GM12878 (cell line): ENCODE results near the gene TMEM50A. TPM values are rescaled to one million over a fixed set of nuclear protein-coding genes. Genes with fewer than 3 reads are reported as not detected.
"Not testable (repeated sequence)": the region's sequence is repeated elsewhere in the genome, so short reads cannot be mapped to it uniquely, and the experiment has no call there.

Experiments
- ATAC-seq: fragments of 200-7000 bp; cut with Tn5 transposase; 3 replicates; pipeline ENCODE4 v1.9.1; 2020; ENCODE audit warnings: mild to moderate bottlenecking, moderate library complexity
- BruUV-seq: library from RNA; stranded (reverse); fragments of 400-500 nt; replicated peaks from 2 replicates; lab custom pipeline; 2021; lab: Mats Ljungman, UMichigan
- CTCF ChIA-PET: fragments of 300-600 bp; sonication (Branson Sonifier 250); formaldehyde crosslinking; extraction: SDS; loops from one replicate; lab custom pipeline; 2021; ENCODE audit warnings: inconsistent platforms; lab: Yijun Ruan, JAX
- POLR2A ChIA-PET: fragments of 350-600 bp; formaldehyde crosslinking; extraction: SDS; loops from one replicate; lab custom pipeline; 2021; ENCODE audit warnings: inconsistent platforms; lab: Charles Lee
- RAD21 ChIA-PET: fragments of 300-600 bp; sonication (Branson Sonifier 250); formaldehyde crosslinking; loops from one replicate; lab custom pipeline; 2023; ENCODE audit warnings: antibody characterized with exemption; ENCODE audit not compliant: unreplicated experiment; lab: Charles Lee
- SMC1A ChIA-PET: fragments of 300-600 bp; sonication (Branson Sonifier 250); formaldehyde crosslinking; loops from one replicate; lab custom pipeline; 2023; ENCODE audit not compliant: unreplicated experiment, uncharacterized antibody; lab: Charles Lee
- DNase-seq: peaks from one replicate; pipeline ENCODE4 v3.0.0-alpha.2; 2011; ENCODE audit warnings: low read depth, low spot score
- FAIRE-seq: peaks from 3 replicates; lab custom pipeline; 2011; peaks lifted over from hg19 to GRCh38; lab: Jason Lieb, UNC
- H2AFZ ChIP-seq: 2 replicates; pipeline ENCODE4 v1.6.0; 2011; ENCODE audit warnings: low read depth, low read length, control low read depth; ENCODE audit not compliant: control insufficient read depth
- H3K27ac ChIP-seq: 2 replicates; pipeline ENCODE4 v1.5.1; 2011; ENCODE audit warnings: control low read depth; ENCODE audit not compliant: control insufficient read depth, insufficient read depth
- H3K27me3 ChIP-seq, 2 experiments: replicated peaks in 1 of 2; 2 replicates each; pipeline versions ENCODE4 v1.6.0 to v1.6.1; 2011; ENCODE audit warnings: low read length in 1 of 2; ENCODE audit not compliant: control insufficient read depth in 2 of 2, insufficient read depth in 2 of 2
- H3K36me3 ChIP-seq, 2 experiments: 2 replicates each; pipeline ENCODE4 v1.5.1; 2011; ENCODE audit warnings: low read length in 1 of 2; ENCODE audit not compliant: control insufficient read depth in 2 of 2, insufficient read depth in 2 of 2
- H3K4me1 ChIP-seq: 2 replicates; pipeline ENCODE4 v1.6.1; 2011; ENCODE audit warnings: mild to moderate bottlenecking, low read length, moderate library complexity, mixed read lengths; ENCODE audit not compliant: control insufficient read depth, insufficient read depth
- H3K4me2 ChIP-seq: 2 replicates; pipeline ENCODE4 v1.6.0; 2011; ENCODE audit warnings: control low read depth; ENCODE audit not compliant: control insufficient read depth, insufficient read depth
- H3K4me3 ChIP-seq: fragments of 200-600 bp; sonication (generic); 2 replicates; pipeline ENCODE4 v1.5.1; 2016
- H3K79me2 ChIP-seq: 2 replicates; pipeline ENCODE4 v1.6.0; 2011; ENCODE audit warnings: low read length; ENCODE audit not compliant: control insufficient read depth, insufficient read depth
- H3K9ac ChIP-seq: 2 replicates; pipeline ENCODE4 v1.8.0; 2011; ENCODE audit warnings: low read length, control low read depth, mixed read lengths; ENCODE audit not compliant: control insufficient read depth, insufficient read depth
- H3K9me3 ChIP-seq: replicated peaks from 3 replicates; pipeline ENCODE4 v1.5.1; 2011; ENCODE audit warnings: mild to moderate bottlenecking, low read length; ENCODE audit not compliant: control insufficient read depth, insufficient read depth
- H4K20me1 ChIP-seq: 2 replicates; pipeline ENCODE4 v1.6.0; 2011; ENCODE audit not compliant: control insufficient read depth, insufficient read depth
- whole genome bisulfite sequencing: methylation state at CpG from one replicate; pipeline ENCODE4 v1.1.6; 2016; ENCODE audit warnings: low lambda C conversion rate; ENCODE audit not compliant: insufficient replicate concordance, insufficient coverage; ENCODE audit errors: missing lambda C conversion rate; 5-methylcytosine and 5-hydroxymethylcytosine counted together
- in situ Hi-C: fragments of 300-500 bp; cut with MboI; formaldehyde crosslinking; loops from 9 replicates; pipeline ENCODE4 v1.14.3; 2018; ENCODE audit warnings: mixed read lengths
- intact Hi-C: fragments of 100-400 bp; cut with micrococcal nuclease; formaldehyde crosslinking; loops from one replicate; pipeline ENCODE4 v1.14.2; 2022; ENCODE audit not compliant: unreplicated experiment
- polyA plus RNA-seq, 11 experiments: library from polyadenylated mRNA; depleted of rRNA in 4 of 11; unstranded in 6 of 11; stranded (reverse) in 5 of 11; fragments of >200 nt; fragmentation: Nextera tagmentation in 4 of 11; fragmentation: Illumina TruSeq in 1 of 11; extraction: Ambion mirVana in 4 of 11; extraction: Trizol in 1 of 11; gene quantifications; 1 replicate in 1 of 11; 2 replicates in 10 of 11; pipeline versions ENCODE4 v1.2.1 to v1.2.3, GENCODE V29; 2011 to 2016; ENCODE audit warnings: inconsistent platforms in 2 of 11, missing spikeins in 2 of 11, low read depth in 1 of 11
- total RNA-seq, 4 experiments: library from RNA; depleted of rRNA in 3 of 4; stranded (reverse); fragments of >200 nt in 3 of 4; fragmentation: Illumina TruSeq in 1 of 4; extraction: Trizol in 1 of 4; gene quantifications; 2 replicates each; pipeline versions ENCODE4 v1.2.1 to v1.2.3, GENCODE V29; 2013 to 2021

Gene TMEM50A
- total and polyA plus RNA-seq, 10 of the 15 experiments (the other 5 are each of a cell fraction or from before 2014, with no cell fraction given): 23.5 to 148 (median 85.5) TPM

DNA sequence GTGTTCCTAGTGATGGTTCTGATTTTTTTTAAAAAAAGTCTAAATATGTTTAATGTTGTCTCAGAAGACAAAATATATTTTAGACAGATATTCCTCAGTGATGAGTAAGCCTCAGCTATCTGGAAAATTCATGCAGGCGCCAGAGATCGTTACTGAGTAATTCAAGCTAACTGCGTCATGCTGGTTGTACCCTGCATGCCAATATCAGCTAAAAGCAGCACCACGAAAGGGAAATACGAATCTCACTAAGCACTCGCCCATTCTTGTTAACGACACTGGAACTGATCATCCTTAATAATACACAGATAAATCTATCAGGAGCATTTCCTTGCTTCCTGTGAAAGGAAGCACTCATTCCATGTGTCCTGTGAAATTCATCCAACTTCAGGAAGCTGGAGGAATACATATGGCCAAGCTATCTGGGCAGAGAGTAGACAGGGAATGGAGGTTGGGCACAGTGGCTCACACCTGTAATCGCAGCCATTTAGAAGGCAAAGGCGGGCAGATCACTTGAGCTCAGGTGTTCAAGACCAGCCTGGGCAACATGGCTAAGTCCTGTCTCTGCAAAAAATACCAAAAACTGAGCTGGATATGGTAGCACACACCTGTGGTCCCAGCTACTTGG is 17.7 kb upstream of the TMEM50A start:
- H3K4me1 ChIP-seq, BruUV-seq, H3K36me3 ChIP-seq, H3K27me3 ChIP-seq, H3K79me2 ChIP-seq, H3K4me2 ChIP-seq, in situ Hi-C loops, FAIRE-seq, CTCF ChIA-PET, intact Hi-C loops, POLR2A ChIA-PET, ATAC-seq, H3K9me3 ChIP-seq, H2AFZ ChIP-seq, H3K9ac ChIP-seq, H4K20me1 ChIP-seq, RAD21 ChIA-PET, H3K4me3 ChIP-seq, DNase-seq, H3K27ac ChIP-seq: not testable (repeated sequence)
- WGBS: 78% methylated on average over 5 of the region's 9 CpGs
- SMC1A ChIA-PET: interaction anchor here (0.7 kb wide), 2 partner anchors 10 to 27 kb away, joined by 3 read pairs; no protein-coding TSS in a partner anchor

- WGBS: 100% methylated on average over 6 of the region's 9 CpGs
- SMC1A ChIA-PET, DNase-seq, POLR2A ChIA-PET, H3K36me3 ChIP-seq, BruUV-seq, CTCF ChIA-PET, H3K9me3 ChIP-seq, in situ Hi-C loops, ATAC-seq, FAIRE-seq, H2AFZ ChIP-seq, H3K4me1 ChIP-seq, H3K9ac ChIP-seq, H3K27ac ChIP-seq, intact Hi-C loops, H3K4me3 ChIP-seq, H4K20me1 ChIP-seq, H3K4me2 ChIP-seq, RAD21 ChIA-PET, H3K27me3 ChIP-seq, H3K79me2 ChIP-seq: not testable (repeated sequence)
These were observed 16.0 kb upstream of the TMEM50A start for GRCh38 chr1:25322127-25322526.

GRCh38 chr1:25324407-25324806 is 13.7 kb upstream of the TMEM50A start:
- H2AFZ ChIP-seq, H3K36me3 ChIP-seq, H3K27ac ChIP-seq, H3K79me2 ChIP-seq, ATAC-seq, H3K27me3 ChIP-seq, H3K9ac ChIP-seq, H3K4me1 ChIP-seq, in situ Hi-C loops, H3K9me3 ChIP-seq, BruUV-seq, H4K20me1 ChIP-seq, H3K4me2 ChIP-seq, SMC1A ChIA-PET, DNase-seq, POLR2A ChIA-PET, FAIRE-seq, intact Hi-C loops, CTCF ChIA-PET, RAD21 ChIA-PET, H3K4me3 ChIP-seq: not testable (repeated sequence)
- 64% methylated on average over 1 of the region's 3 CpGs for WGBS
